ENCODE data around the gene HYAL1.

Gene HYAL1

DNA sequence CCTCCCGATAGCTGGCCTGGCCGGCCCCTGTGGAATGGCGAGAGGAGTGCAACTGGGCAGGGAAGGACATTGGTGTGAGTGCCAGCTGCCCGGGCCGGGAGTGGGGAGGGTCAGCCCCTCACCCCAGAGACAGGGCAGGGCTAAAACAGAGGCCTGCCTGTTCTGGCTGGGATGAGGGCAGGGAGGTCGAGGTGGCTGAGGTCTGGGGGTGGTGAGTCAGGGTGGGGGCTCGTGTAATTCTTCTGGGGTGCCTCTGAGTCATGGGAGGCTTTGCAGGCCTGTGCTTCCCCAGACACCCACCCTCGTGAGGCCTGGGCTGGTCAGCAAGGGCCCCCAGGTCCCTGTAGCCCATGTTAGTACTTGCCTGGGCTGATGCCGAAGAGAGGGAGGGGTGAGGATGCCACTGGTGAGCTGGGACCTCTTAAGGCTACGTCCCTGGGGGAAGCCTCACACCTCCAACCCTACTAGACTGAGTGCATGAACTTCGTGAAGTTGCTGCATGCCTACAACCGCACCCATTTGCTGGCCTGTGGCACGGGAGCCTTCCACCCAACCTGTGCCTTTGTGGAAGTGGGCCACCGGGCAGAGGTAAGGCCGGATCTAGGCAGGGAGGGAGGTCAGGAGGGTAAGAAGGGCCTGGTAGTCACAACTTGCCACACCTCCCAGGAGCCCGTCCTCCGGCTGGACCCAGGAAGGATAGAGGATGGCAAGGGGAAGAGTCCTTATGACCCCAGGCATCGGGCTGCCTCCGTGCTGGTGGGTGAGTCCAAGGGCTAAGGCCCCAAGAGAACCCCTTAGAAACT, 32.8 kb downstream of the HYAL1 start:
- TF ChIP-seq, protein P1, sequence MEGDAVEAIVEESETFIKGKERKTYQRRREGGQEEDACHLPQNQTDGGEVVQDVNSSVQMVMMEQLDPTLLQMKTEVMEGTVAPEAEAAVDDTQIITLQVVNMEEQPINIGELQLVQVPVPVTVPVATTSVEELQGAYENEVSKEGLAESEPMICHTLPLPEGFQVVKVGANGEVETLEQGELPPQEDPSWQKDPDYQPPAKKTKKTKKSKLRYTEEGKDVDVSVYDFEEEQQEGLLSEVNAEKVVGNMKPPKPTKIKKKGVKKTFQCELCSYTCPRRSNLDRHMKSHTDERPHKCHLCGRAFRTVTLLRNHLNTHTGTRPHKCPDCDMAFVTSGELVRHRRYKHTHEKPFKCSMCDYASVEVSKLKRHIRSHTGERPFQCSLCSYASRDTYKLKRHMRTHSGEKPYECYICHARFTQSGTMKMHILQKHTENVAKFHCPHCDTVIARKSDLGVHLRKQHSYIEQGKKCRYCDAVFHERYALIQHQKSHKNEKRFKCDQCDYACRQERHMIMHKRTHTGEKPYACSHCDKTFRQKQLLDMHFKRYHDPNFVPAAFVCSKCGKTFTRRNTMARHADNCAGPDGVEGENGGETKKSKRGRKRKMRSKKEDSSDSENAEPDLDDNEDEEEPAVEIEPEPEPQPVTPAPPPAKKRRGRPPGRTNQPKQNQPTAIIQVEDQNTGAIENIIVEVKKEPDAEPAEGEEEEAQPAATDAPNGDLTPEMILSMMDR (IDR thresholded peaks at IDR 0.05; ENCODE audit: unreplicated experiment in 3 of 3) = no peak
- Mint-ChIP-seq H3K27me3 (ENCODE audit: low read depth) (peaks cover 23% of the 10 kb centered on the region), H3K4me3 (peak overlapping the region in 1 of 3 experiments; percentile 87), H3K27ac (peak overlapping the region; percentile 75 to 97 (median 75)), H3K36me3 (ENCODE audit: low read depth) (peaks cover 7% of the 10 kb centered on the region), H3K4me1 (peaks cover 63% of the 10 kb centered on the region), H3K9me3 (no peaks in the 10 kb centered on the region)

DNA sequence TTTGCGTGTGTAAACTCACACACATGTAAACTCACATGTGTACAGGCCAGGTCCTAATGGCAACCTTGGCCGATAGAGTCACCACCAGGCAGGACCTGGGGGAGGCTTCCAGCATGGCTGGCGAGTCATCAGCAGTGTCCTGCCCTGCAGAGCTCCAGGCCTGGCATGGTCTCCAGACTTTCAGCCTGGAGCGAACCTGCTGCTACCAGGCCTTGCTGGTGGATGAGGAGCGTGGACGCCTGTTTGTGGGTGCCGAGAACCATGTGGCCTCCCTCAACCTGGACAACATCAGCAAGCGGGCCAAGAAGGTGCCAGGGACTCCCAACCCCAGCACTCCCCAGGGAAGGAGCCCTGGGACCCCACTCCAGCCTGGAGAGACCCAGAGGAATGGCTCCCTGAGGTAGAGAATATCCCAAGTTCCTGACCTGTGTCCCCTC, 33.4 kb downstream of the HYAL1 start:
- Mint-ChIP-seq H3K27ac (peak overlapping the region; percentile 96 to 99 (median 97)), H3K4me1 (peaks cover 67% of the 10 kb centered on the region), H3K36me3 (ENCODE audit: low read depth) (peaks cover 4% of the 10 kb centered on the region), H3K4me3 (peak overlapping the region; percentile 80 to 87 (median 83)), H3K27me3 (ENCODE audit: low read depth) (peaks cover 19% of the 10 kb centered on the region), H3K9me3 (no peaks in the 10 kb centered on the region)
- TF ChIP-seq, protein P1 (IDR thresholded peaks at IDR 0.05; ENCODE audit: unreplicated experiment in 3 of 3) = no peak

DNA sequence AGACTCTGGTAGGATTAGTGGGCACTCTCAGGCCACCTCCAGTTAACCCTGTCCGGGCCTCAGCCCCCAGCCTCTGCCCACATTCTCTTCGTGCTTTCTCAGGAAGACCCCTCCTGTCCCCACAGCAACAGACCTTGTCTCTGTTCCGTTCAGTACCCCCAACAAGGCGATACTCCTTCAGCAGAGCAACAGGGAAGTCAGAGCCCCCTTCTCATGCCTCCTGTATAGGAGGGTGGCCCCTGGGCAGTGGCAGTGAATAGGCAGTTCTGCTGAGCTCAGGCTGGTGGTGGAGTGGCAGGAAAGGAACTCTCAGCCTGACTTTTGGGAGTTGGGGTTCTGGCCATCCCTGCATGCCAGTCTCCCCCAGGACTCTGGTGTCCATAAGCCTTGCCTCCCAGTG, 33.9 kb downstream of the HYAL1 start:
- H3K9me3 Mint-ChIP-seq = no peaks in the 10 kb centered on the region
- H3K36me3 Mint-ChIP-seq (ENCODE audit: low read depth) = peaks cover 4% of the 10 kb centered on the region
- TF ChIP-seq, protein P1 (IDR thresholded peaks at IDR 0.05; ENCODE audit: unreplicated experiment in 3 of 3) = no peak
- H3K27ac Mint-ChIP-seq = peak overlapping the region; percentile 96 to 99 (median 97)
- peaks cover 71% of the 10 kb centered on the region for H3K4me1 Mint-ChIP-seq
- H3K27me3 Mint-ChIP-seq (ENCODE audit: low read depth) = peaks cover 16% of the 10 kb centered on the region
- H3K4me3 Mint-ChIP-seq = peak overlapping the region; percentile 80 to 87 (median 83)

DNA sequence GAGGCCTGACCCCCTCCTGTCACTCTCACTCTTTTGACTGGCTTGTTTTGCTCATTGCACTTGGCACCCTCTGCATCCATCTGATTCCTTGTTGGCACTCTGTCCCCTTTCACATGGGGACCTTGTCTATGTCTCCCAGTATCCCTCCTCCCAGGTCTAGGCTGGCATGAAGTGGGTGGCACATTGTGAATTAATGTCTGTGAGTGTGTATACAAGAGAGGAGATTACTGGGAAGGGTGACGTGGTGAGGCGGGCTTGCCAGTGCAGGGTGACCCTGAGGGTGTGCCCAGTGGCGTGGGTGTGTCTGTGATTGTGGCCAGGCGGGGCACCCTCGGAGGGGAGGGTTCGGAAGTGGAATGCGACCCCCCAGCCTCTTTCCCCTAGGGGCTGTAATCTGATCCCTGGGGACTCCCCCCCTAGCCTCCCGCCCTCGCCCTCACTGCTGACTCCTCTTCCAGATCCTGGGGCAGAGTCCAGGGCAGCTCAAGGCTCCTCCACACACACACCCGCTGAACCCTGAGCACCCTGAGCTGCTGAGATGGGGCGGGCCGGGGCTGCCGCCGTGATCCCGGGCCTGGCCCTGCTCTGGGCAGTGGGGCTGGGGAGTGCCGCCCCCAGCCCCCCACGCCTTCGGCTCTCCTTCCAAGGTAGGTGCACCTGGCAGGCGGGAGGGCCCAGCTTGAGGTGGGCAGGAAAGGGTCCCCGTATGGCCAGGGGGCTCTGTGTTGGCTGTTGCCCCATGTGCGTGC, 34.5 kb downstream of the HYAL1 start, which contains the start of gene SEMA3B:
SEMA3B (plus strand) TSS at position 445 of the 749 bp plus-strand sequence; CDS start at position 539, 94 bp downstream.
- Mint-ChIP-seq H3K27ac (peak within 1 kb of the TSS; percentile 96 to 99 (median 97)), H3K27me3 (ENCODE audit: low read depth) (peaks cover 10% of the 10 kb centered on the region), H3K36me3 (ENCODE audit: low read depth) (peaks cover 4% of the 10 kb centered on the region), H3K9me3 (no peaks in the 10 kb centered on the region), H3K4me3 (peak within 1 kb of the TSS; percentile 80 to 88 (median 87)), H3K4me1 (peaks cover 72% of the 10 kb centered on the region)
- TF ChIP-seq, protein P1 (IDR thresholded peaks at IDR 0.05; ENCODE audit: unreplicated experiment in 3 of 3) = no peak

DNA sequence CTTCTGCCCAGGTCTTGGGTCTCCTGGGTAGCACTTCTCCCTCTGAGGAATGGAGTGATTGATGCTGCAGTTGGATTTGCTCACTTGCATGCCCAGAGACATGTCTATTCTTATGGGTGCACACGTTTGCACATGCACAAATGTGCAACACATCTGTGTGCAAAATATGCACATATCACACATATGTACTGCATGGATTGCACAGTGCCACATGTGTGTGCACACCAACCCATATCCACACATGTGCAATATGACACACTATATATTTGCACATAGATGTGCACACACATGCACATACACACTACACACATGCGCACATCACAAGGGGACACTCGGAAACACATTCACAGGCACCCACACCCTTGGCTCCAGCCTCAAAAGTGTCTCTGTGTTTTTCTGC, 35.1 kb downstream of the HYAL1 start:
- TF ChIP-seq, protein P1 (IDR thresholded peaks at IDR 0.05; ENCODE audit: unreplicated experiment in 3 of 3) = no peak
- H3K4me3 Mint-ChIP-seq = peak overlapping the region; percentile 80 to 88 (median 84)
- H3K36me3 Mint-ChIP-seq (ENCODE audit: low read depth) = peaks cover 4% of the 10 kb centered on the region
- H3K4me1 Mint-ChIP-seq = peaks cover 73% of the 10 kb centered on the region
- H3K9me3 Mint-ChIP-seq = no peaks in the 10 kb centered on the region
- H3K27ac Mint-ChIP-seq = peak overlapping the region; percentile 90 to 99 (median 97)
- peaks cover 9% of the 10 kb centered on the region for H3K27me3 Mint-ChIP-seq (ENCODE audit: low read depth)

Measured in nephron (organoid).